Activated naive CD8-positive, alpha-beta T cell (primary cell): ENCODE measurements around the gene NOTUM.

Experiments used
- H3K27ac Mint-ChIP-seq: one replicate; pipeline ENCODE4 v1.8.0; 2021; ENCODE audit warnings: mixed read lengths
- H3K27me3 Mint-ChIP-seq: one replicate; pipeline ENCODE4 v1.8.0; 2021; ENCODE audit warnings: mixed read lengths
- H3K36me3 Mint-ChIP-seq: one replicate; pipeline ENCODE4 v1.8.0; 2021; ENCODE audit warnings: mixed read lengths
- H3K4me1 Mint-ChIP-seq: one replicate; pipeline ENCODE4 v1.8.0; 2021; ENCODE audit warnings: low read depth, mixed read lengths
- H3K4me3 Mint-ChIP-seq: one replicate; pipeline ENCODE4 v1.8.0; 2021; ENCODE audit warnings: mild to moderate bottlenecking, mixed read lengths
- H3K9me3 Mint-ChIP-seq: one replicate; pipeline ENCODE4 v1.8.0; 2021; ENCODE audit warnings: low read depth, mixed read lengths

The NOTUM gene

GRCh38 chr17:81902653-81903414, 58.2 kb downstream of the NOTUM start:
- H3K36me3 Mint-ChIP-seq: peaks cover 8% of the 10 kb centered on the region
- H3K4me1 Mint-ChIP-seq: peaks cover 7% of the 10 kb centered on the region
- H3K27me3 Mint-ChIP-seq: peaks cover 5% of the 10 kb centered on the region
- H3K27ac Mint-ChIP-seq: no peak overlapping the region
- no peak overlapping the region for H3K4me3 Mint-ChIP-seq
- H3K9me3 Mint-ChIP-seq: no peaks in the 10 kb centered on the region
